IPS-18c (cell line): ENCODE measurements around the gene MYMX.
"Not testable (repeated sequence)": the region's sequence is repeated elsewhere in the genome, so short reads cannot be mapped to it uniquely, and the experiment has no call there.

Experiments used
- H3K4me3 ChIP-seq: 2 replicates; pipeline ENCODE4 v1.7.0; 2013; ENCODE audit warnings: low read depth, mild to moderate bottlenecking, low read length, moderate library complexity; ENCODE audit not compliant: insufficient read depth
- H3K9me3 ChIP-seq: one replicate; pipeline ENCODE4 v1.6.1; 2013; ENCODE audit warnings: mild to moderate bottlenecking, low read length, moderate library complexity; ENCODE audit not compliant: control insufficient read depth, insufficient read depth

Gene MYMX

DNA sequence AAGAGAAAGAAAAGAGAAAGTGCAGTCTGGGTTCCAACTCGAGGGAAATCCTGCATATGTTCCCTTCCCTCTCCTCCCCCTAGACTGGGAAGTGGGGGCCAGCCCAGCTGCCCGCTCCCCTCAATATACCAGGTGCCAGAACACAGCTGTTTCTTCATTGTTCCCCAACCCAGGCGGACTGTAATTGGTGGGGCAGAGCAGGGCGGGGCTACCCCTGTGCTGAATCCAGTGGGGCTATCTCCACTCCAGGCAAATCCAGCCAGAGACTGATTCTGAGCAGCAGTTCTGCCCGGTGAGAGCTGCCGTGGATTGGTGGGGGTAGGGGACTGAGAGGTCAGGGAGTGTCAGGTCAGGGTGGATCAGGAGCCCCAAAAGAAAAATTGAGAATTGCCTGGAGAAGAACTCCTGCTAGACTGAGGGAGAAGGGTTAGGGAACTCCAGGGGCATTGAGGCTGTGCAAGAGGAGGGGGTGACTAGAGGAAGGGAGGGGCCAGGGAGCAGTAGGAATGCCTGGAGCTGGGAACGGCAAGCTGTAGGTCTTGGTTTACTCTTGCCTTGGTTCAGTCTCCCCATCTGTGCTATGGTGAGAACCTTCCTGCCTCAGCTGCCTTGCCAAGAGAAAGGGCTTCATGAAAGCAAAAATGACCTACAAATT lies at the start of gene MYMX:
MYMX (plus strand) TSS at position 250 of the 655 bp plus-strand sequence. CDS start 546 bp downstream, outside the sequence.
- H3K4me3 ChIP-seq, result peak within 1 kb of the TSS; percentile 34; the same call in 1 of the 2 replicates
- H3K9me3 ChIP-seq, result no peaks in the 10 kb centered on the region

DNA sequence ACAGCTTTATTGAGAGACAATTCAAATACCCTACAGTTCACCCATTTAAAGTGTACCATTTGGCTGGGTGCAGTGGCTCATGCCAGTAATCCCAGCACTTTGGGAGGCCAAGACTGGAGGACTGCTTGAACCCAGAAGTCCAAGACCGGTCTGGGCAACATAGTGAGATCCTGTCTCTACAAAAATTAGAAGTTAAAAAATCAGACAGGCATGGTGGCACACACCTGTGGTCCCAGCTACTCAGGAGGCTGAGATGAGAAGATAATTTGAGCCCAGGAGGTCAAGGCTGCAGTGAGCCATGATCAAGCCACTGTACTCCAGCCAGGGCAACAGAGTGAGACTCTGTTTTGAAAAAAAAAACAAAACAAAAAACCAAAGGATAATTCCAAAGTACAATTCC lies 49.2 kb upstream of the MYMX start:
- H3K9me3 ChIP-seq, result peaks cover 2% of the 10 kb centered on the region

DNA sequence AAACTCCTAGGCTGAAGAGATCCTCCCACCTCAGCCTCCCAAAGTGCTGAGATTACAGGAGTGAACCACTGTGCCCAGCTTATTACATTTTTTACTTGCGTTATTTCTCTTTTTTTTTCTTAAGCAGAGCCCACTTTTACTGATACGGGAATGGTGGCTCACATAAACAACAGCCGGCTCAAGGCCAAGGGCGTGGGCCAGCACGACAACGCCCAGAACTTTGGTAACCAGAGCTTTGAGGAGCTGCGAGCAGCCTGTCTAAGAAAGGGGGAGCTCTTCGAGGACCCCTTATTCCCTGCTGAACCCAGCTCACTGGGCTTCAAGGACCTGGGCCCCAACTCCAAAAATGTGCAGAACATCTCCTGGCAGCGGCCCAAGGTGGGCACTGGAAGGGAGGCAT lies 47.6 kb upstream of the MYMX start:
- Histone ChIP-seq H3K4me3 (no peak overlapping the region), H3K9me3 (peaks cover 2% of the 10 kb centered on the region)

More for the DNA sequence above, 49.2 kb upstream of the MYMX start:
- H3K4me3 ChIP-seq, result no peak overlapping the region

- Histone ChIP-seq H3K4me3 (no peak overlapping the region), H3K9me3 (peaks cover 2% of the 10 kb centered on the region)
These were observed 46.7 kb upstream of the MYMX start for GRCh38 chr6:44169886-44170570.

GRCh38 chr6:44171899-44172546 lies 44.7 kb upstream of the MYMX start:
- H3K9me3 ChIP-seq, result no peaks in the 10 kb centered on the region
- H3K4me3 ChIP-seq, result no peak overlapping the region

DNA sequence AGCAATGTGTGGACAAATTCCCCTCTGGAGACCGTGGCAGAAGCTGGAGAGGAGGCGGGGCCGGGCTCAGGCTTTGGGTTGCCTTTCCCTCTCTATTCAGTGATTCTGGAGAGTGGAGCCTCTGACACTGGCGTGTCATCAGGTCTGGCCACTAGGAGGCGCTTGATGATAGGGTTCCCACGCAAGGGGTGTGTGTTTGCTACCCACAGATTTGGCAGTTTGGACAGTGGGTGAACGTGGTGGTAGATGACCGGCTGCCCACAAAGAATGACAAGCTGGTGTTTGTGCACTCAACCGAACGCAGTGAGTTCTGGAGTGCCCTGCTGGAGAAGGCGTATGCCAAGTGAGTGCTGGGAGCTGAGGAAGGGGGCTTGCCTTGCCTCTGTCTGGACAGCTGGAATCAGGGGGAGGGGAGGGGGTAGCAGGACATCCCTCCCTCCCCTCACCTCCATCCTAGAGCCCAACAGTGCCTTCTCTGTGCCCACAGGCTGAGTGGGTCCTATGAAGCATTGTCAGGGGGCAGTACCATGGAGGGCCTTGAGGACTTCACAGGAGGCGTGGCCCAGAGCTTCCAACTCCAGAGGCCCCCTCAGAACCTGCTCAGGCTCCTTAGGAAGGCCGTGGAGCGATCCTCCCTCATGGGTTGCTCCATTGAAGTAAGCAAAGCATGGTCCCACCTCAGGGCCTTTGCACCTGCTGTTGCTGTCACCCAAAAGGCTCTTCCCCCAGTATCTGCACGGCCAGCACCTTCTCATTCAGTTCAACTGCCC lies 43.8 kb upstream of the MYMX start:
- Histone ChIP-seq H3K9me3 (no peaks in the 10 kb centered on the region), H3K4me3 (no peak overlapping the region)

DNA sequence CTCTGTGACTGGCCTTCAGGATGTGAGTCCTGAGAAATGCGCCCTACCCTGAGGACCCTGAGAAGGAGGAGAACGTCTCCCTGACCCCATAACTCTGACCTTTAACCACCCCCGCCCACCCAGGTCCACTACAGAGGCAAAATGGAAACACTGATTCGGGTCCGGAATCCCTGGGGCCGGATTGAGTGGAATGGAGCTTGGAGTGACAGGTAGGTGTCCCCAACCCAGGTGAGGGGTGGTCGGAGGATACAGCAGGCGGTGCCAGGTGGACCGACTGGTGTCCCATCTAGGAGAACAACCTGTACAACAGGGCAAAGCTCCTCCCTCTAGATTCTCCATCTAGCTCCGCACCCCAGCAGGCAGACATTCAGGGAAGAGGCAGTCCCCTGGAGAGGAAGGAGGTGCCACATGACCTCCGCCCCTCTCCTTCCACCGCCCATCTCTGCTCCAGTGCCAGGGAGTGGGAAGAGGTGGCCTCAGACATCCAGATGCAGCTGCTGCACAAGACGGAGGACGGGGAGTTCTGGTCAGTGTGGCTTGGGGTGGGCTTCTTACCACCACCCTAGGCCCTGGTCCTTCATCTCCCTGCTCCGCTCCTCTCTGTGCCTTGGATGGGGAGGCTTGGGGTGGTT lies 40.5 kb upstream of the MYMX start:
- H3K4me3 ChIP-seq, result no peak overlapping the region
- H3K9me3 ChIP-seq, result no peaks in the 10 kb centered on the region

- no peaks in the 10 kb centered on the region for H3K9me3 ChIP-seq
- no peak overlapping the region for H3K4me3 ChIP-seq
These were observed 39.8 kb upstream of the MYMX start for GRCh38 chr6:44176762-44177509.

DNA sequence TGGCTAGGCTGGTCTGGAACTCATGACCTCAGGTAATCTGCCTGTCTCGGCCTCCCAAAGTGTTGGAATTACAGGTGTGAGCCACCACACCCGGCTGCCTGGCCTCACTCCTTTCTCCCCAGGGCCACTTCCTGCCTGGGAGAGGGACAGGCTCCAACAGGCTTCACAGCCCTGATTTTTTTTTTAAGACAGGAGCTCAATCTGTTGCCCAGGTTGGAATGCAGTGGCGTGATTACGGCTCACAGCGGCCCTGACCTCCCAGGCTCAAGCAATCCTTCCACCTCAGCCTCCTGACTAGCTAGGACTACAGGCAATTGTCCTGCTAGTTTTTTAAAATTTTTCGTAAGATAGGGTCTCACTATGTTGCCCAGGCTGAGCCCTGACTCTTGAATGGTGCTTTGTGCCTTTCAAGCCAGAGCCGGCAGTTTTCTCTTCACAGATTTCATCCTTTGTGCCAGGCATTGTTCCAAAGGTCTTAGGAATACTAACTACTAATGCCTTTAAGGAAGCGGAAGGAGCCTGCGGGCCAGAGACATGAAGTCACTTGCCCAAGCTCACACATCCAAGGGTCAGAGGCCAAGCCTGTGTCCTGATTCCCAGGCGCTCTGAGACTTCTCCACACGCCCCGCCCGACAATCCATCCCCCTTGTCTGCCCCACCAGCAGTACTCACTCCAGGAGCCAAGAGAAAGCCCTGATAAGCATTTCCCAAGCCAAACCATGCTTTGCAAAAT lies 38.9 kb upstream of the MYMX start:
- no peaks in the 10 kb centered on the region for H3K9me3 ChIP-seq
- H3K4me3 ChIP-seq, result no peak overlapping the region

DNA sequence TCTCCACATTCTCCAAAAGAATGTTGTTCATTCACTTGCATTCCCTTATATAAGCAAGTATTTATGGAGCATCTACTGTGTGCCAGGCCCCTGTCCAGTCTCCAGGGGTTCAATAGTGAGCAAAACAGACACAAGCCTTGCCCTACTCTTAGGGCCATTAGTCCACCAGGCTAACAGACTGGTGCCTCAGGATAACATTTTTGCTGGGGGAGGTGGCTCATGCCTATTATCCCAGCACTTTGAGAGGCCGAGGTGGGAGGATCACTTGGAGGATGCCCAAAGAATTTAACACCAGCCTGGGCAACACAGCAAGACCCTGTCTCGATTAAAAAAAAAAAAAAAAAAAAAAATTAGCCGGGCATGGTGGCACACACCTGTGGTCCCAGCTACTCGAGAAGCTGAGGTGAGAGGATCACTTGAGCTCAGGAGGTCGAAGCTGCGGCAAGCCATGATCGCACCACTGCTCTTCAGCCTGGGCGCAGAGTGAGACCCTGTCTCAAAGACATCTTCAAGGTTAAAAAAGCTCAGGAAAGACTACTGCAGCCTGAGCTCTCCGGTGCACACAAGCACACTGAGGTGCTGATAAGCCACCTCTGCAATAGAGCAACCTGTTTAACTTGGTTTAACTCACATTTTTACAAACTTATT lies 38.2 kb upstream of the MYMX start:
- Histone ChIP-seq H3K4me3 (no peak overlapping the region), H3K9me3 (no peaks in the 10 kb centered on the region)

DNA sequence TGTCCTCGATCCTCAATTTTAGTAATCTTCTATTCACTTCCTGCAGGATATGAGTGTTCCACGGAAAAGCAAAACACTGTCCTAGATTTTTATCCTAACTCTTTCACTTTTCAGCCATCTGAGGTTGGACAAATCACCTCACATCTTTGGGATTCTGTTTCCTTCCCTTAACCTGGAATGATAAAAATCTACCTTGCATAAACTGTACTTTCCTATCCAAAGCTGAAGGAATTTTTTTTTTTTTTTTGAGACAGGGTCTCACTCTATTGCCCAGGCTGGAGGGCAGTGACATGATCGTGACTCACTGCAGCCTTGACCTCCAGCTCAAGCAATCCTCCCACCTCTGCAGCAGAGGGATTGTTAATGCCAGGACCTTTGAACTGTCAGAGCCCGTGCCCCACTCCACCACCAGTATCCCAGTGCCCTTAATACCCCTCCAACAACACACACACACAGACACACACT lies 37.6 kb upstream of the MYMX start:
- Histone ChIP-seq H3K9me3 (no peaks in the 10 kb centered on the region), H3K4me3 (no peak overlapping the region)

DNA sequence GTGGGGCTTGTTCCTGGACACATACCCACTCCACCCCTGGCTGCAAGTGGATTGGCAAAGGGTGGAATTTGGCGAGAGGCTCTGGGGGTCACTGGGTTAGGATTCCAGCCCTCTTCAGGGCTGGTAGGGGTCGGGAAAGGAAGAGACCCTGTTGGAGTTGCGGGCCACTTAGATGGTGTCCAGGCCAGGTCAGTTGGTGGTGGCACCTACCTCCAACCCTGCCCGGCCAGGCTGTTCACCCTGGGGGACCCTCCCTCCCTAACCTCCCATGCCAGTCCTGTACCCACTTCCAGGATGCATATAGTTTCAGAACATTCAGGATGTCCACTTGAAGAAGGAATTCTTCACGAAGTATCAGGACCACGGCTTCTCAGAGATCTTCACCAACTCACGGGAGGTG lies 37.1 kb upstream of the MYMX start:
- no peak overlapping the region for H3K4me3 ChIP-seq
- H3K9me3 ChIP-seq, result no peaks in the 10 kb centered on the region

- no peak overlapping the region for H3K4me3 ChIP-seq
- H3K9me3 ChIP-seq, result no peaks in the 10 kb centered on the region
These were observed 36.3 kb upstream of the MYMX start for GRCh38 chr6:44180406-44180805.

DNA sequence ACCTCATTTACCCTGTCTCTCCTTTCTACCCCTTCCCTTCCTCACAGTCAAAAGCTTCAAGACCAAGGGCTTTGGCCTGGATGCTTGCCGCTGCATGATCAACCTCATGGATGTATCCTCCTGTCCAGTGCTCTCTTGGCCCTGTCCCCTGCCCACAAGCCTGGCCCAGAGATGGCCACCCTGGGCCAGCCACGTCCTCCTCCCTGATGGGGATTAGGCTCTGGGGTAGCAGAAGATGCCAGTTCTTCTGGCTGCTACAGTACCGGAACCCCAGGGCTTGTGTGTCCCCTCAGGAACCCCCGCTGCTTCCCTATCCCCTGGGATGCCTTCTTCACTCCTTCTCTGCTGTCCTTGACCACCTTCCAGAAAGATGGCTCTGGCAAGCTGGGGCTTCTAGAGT lies 35.8 kb upstream of the MYMX start:
- Histone ChIP-seq H3K4me3 (no peak overlapping the region), H3K9me3 (no peaks in the 10 kb centered on the region)

- H3K4me3 ChIP-seq, H3K9me3 ChIP-seq: not testable (repeated sequence)
These were observed 34.9 kb upstream of the MYMX start for GRCh38 chr6:44181784-44182183.
